GM08714 (cell line): ENCODE data around the gene ZIC2.

Source experiments
- H3K4me3 ChIP-seq: fragments of 200-500 bp; sonication (Bioruptor generic); 2 replicates; pipeline ENCODE4 v1.5.1; 2014; ENCODE audit warnings: mild to moderate bottlenecking, low read length, inconsistent platforms
- ZNF274 ChIP-seq: IDR thresholded peaks from 2 replicates; pipeline ENCODE4 v1.6.1; 2012; ENCODE audit warnings: mild to moderate bottlenecking, low read depth, low read length

ZIC2 gene

DNA sequence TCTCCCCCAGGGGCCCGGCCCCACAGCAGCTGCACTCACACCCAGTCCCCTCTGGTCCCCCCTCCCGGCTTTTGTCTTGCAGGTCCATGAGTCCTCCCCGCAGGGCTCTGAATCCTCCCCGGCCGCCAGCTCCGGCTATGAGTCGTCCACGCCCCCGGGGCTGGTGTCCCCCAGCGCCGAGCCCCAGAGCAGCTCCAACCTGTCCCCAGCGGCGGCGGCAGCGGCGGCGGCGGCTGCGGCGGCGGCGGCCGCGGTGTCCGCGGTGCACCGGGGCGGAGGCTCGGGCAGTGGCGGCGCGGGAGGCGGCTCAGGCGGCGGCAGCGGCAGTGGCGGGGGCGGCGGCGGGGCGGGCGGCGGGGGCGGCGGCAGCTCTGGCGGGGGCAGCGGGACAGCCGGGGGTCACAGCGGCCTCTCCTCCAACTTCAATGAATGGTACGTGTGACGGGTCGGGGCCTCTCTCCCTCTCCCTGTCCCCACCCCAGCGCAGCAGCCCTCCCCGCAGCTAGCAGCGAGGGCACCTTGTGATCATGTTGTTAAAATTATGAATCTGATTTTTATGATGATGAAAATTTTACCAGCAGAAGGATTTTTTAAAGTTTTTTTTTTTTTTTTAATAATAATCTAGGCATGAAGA is 3.8 kb downstream of the ZIC2 start:
- no peak for TF ChIP-seq ZNF274
- no peak overlapping the region for H3K4me3 ChIP-seq

GRCh38 chr13:99985886-99986527 is 4.4 kb downstream of the ZIC2 start:
- TF ChIP-seq ZNF274 = no peak
- no peak overlapping the region for H3K4me3 ChIP-seq

DNA sequence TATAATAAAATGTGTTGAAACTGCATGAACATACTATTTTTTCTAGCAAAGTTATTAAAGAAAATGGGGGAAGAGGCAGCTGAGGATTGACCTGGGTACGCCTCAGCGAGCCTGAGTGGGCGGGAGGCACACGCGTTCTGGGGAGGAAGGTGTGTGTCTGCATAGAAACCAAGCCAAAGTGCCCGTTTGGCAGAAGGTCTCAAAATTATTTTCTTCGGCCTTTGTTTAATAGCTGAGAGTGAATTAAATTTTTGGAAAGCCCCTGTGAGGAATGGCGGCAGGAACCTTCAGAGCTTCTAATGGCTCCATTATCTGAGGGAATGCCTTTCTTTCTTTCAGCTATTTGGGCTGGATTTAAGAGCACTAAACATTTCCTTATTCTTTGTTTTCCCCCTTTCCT is 5.2 kb downstream of the ZIC2 start:
- H3K4me3 ChIP-seq = no peak overlapping the region
- no peak for TF ChIP-seq ZNF274

GRCh38 chr13:99987154-99988019 is 5.8 kb downstream of the ZIC2 start:
- no peak overlapping the region for H3K4me3 ChIP-seq
- TF ChIP-seq ZNF274 = no peak

DNA sequence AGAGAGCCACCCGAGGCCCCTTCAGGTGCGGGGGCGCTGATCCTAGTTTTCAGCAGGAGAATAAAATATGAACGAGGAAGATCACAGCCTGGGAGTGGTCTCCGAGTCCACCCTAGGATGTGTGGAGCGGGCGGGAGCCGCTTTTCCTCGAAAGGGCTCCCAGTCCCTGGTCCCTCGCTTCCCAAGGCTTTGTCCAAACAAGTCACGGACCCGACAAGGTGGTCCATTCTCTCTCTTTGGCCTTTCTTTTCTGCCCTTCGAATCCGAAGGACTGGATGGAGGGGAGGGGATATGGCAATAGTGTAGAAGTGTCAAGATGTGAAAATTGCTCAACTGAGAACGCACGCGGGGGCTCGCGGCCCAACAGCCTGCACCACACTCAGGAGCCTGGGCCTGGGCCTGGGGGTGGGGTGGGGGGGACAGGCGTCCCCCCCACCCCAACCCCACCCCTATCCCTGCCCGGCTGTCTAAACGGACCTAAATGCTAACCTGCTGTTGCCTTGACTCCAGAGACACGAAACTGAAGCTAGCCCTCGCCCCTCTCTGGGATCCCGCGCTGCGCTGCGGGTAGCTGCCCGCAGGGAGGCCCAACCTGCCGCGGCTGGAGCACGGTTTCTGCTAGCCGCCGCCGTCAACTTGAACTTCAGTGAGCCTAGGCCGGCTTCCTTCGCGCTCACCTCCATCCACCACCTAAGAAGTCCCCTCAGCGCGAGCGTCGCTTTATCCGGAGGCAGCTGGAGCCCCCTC is 7.1 kb downstream of the ZIC2 start:
- TF ChIP-seq ZNF274 = no peak
- no peak overlapping the region for H3K4me3 ChIP-seq

GRCh38 chr13:99989276-99990125 is 7.9 kb downstream of the ZIC2 start:
- no peak overlapping the region for H3K4me3 ChIP-seq
- TF ChIP-seq ZNF274 = no peak

- no peak for TF ChIP-seq ZNF274
- no peak overlapping the region for H3K4me3 ChIP-seq
Measured at GRCh38 chr13:99990126-99990977, 8.8 kb downstream of the ZIC2 start.

GRCh38 chr13:99991013-99991827 is 9.6 kb downstream of the ZIC2 start:
- TF ChIP-seq ZNF274 = no peak
- H3K4me3 ChIP-seq = no peak overlapping the region

GRCh38 chr13:99991828-99992775 is 10.5 kb downstream of the ZIC2 start:
- TF ChIP-seq ZNF274 = no peak
- no peak overlapping the region for H3K4me3 ChIP-seq

DNA sequence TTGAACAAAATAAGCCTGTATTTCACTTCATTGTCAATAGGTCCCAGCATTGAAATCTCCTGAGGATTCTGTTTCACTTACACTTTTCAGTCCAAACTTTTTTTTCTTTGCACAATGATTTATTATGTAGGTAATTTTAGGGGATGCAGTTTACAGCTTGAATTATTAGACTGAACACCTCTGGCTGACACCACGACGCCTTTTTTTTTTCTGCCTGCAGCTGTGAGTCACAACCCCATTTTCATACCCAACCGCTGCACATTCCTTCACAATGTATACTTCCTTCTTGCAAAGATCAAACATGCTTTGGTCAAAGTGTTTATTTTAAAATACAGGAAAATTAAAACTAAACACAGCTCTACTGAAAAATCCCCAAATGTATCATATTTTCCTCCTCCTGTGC is 11.4 kb downstream of the ZIC2 start:
- TF ChIP-seq ZNF274 = no peak
- H3K4me3 ChIP-seq = no peak overlapping the region
